ENCODE data around the gene ITSN2.
"Not testable (repeated sequence)": the region's sequence is repeated elsewhere in the genome, so short reads cannot be mapped to it uniquely, and the experiment has no call there.

ITSN2 gene

DNA sequence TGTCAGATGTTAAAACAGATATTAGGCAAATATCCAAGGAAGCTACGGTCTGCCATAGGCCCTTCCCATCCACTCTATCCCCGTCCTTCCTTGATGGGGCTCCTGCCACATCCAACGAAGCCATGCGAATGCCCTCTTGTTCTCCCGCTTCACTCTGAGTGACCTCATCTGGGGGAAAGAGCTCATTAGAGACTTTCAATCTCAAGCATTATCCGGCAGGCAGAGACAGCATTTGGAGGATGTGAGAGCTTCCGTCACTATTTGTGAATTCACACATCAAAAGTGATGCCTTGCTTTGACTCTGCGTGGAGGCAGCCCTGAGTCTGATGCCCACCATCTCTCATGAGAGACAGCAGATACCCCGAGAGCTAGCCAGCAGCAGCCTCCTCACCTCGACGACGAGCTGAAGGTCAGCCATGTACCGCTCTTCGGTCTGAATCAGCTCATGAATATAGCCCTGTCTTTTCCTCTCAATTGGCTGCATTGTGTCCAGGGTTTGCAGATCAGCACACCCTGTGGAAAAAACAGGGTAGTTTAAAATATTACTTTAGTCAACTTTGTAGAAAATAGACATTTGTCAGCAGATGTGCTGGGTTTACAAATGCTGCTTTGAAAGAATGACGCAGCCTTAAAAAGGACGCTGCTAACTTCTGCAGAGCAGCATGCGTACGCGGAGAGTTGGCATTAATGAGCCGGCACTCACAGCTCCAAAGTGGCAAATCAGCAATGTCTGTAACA is 139.6 kb downstream of the ITSN2 start:
- no peak for DNase-seq (ENCODE audit: low read depth in 1 of 2, low spot score in 1 of 2)

GRCh38 chr2:24214880-24215279 is 145.5 kb downstream of the ITSN2 start:
- no peak for DNase-seq (ENCODE audit: low read depth in 1 of 2, low spot score in 1 of 2)

DNA sequence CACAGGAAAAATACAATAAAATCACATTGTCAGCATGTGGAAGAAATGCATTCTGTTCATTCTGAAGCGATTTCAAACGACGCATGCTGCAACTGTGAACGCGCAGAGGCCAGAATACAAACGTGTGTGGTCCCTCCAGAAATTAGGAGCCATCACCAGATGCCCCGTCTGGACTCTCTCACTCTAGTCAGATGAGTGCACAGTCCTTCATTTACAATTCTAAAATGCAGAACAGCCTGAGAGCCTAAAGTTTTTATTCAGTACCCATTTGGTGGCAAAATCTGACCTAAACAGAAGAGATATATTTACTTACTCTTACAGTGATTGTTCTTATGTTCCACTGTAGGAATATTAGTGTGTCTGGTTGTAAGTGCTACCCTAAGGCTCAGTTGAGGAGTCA is 148.9 kb downstream of the ITSN2 start:
- no peak for DNase-seq (ENCODE audit: low read depth in 1 of 2, low spot score in 1 of 2)

- DNase-seq (ENCODE audit: low read depth in 1 of 2, low spot score in 1 of 2), result no peak
These were observed 149.6 kb downstream of the ITSN2 start for GRCh38 chr2:24210723-24211122.

DNA sequence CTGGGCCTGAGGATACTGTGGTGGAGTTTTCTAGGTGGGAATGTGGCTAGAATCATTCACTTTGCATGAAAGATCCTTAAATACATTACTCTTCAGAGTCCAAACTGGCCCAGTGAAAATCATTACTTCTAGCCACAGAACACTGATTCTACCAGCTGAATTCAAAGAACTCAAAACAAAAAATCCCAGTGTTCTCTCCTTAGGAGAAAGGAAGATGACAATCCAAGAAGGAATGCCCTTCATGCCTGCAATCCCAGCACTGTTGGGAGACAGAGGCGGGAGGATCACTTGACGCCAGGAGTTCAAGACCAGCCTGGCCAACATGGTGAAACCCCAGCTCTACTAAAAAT is 150.3 kb downstream of the ITSN2 start:
- DNase-seq (ENCODE audit: low read depth in 1 of 2, low spot score in 1 of 2), result no peak

- DNase-seq (ENCODE audit: low read depth in 1 of 2, low spot score in 1 of 2), result no peak
These were observed 150.8 kb downstream of the ITSN2 start for GRCh38 chr2:24209389-24210105.

DNA sequence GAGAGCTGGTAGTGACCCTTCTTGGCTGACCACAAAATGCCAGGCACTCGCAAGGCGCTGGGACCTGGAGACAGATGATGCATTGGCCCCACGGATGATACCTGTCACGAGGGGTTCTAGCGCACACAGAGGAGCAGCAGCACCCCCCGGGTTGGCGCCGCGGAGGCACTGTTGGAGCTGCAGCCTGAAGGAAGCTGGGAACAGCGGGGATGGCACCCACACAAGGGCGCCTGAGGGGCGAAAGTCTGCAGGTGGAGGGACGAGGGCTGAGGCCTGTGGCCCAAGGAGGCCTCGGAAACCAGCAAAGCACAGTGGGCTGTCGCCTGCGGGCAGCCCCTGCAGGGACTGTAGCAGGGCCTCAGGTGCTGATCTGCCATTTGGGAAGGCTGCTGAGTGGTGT is 151.8 kb downstream of the ITSN2 start:
- no peak for DNase-seq (ENCODE audit: low read depth in 1 of 2, low spot score in 1 of 2)

DNA sequence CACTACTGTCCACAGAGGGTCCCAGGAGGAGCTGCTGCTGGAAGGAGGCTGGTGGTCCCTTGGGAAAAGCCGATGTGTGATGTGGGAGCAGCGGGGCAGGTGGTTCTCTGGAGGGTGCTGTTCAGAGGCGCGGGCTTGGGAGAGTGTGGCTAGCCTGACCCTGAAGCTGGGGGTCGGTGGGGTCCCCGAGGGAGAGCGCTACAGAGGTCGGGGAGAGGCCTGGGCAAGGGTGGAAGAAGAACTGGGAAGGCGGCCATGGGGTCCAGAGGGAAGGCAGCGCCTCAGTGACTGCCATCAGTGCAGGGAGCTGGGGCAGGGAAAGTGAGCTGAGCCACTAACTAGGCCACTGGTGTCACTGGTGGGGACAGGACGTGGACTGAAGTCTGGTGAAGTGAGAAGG is 153.0 kb downstream of the ITSN2 start:
- no peak for DNase-seq (ENCODE audit: low read depth in 1 of 2, low spot score in 1 of 2)

- no peak for DNase-seq (ENCODE audit: low read depth in 1 of 2, low spot score in 1 of 2)
These were observed 153.6 kb downstream of the ITSN2 start for GRCh38 chr2:24206714-24207113.

DNA sequence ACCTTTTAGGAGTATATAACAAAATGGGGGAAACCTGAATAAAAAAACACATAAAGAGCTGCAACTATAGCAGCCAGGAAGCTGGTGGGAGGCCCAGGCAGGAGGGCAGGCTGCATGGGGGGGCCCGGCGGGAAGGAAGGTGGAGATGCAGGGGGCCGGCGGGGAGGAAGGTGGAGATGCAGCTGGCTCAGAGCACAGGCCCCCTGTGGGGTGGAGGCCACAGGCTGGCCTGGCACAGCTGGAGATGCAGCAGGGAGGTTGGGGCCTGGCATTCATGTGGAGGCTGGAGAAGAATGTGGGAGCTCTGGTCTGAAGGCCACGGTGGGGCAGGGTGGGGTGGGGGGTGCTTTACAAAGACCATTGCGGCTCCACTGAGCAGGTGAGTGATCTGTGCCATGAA is 154.1 kb downstream of the ITSN2 start:
- no peak for DNase-seq (ENCODE audit: low read depth in 1 of 2, low spot score in 1 of 2)

GRCh38 chr2:24205131-24205530 is 155.2 kb downstream of the ITSN2 start:
- no peak for DNase-seq (ENCODE audit: low read depth in 1 of 2, low spot score in 1 of 2)

- DNase-seq (ENCODE audit: low read depth in 1 of 2, low spot score in 1 of 2), result no peak
These were observed 155.8 kb downstream of the ITSN2 start for GRCh38 chr2:24204505-24204904.

- DNase-seq (ENCODE audit: low read depth in 1 of 2, low spot score in 1 of 2), result no peak
These were observed 156.6 kb downstream of the ITSN2 start for GRCh38 chr2:24203787-24204150.

GRCh38 chr2:24203029-24203786 is 157.1 kb downstream of the ITSN2 start:
- DNase-seq (ENCODE audit: low read depth in 1 of 2, low spot score in 1 of 2), result no peak

- DNase-seq (ENCODE audit: low read depth in 1 of 2, low spot score in 1 of 2), result no peak
These were observed 159.5 kb downstream of the ITSN2 start for GRCh38 chr2:24200799-24201198.

GRCh38 chr2:24199968-24200590 is 160.3 kb downstream of the ITSN2 start:
- DNase-seq (ENCODE audit: low read depth in 1 of 2, low spot score in 1 of 2), result no peak

DNA sequence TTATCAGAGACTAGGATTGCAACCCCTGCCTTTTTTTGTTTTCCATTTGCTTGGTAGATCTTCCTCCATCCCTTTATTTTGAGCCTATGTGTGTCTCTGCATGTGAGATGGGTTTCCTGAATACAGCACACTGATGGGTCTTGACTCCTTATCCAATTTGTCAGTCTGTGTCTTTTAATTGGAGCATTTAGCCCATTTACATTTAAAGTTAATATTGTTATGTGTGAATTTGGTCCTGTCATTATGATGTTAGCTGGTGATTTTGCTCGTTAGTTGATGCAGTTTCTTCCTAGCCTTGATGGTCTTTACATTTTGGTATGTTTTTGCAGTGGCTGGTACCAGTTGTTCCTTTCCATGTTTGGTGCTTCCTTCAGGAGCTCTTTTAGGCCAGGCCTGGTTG is 163.1 kb downstream of the ITSN2 start:
- not testable (repeated sequence) for DNase-seq (ENCODE audit: low read depth in 1 of 2, low spot score in 1 of 2)

DNA sequence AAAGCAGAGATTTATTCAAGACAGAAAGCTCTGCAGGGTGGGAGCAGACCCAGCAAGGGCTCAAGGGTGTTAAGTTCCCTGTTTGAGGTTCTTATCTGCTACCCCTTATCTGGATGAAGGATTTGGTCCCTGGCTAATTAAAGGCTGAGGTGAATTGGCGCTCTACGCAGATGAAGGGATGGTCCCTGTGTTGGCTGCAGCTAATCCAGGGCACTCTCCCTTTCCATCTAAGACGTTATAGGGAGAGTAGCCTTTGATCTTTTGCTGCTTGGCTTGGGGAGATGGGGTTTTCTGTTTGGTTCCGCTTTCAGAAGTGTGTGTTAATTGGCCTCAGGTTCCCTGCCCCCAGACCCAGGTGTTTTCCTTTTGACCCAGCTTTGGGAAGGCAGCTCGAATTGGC is 168.5 kb downstream of the ITSN2 start:
- no peak for DNase-seq (ENCODE audit: low read depth in 1 of 2, low spot score in 1 of 2)

DNA sequence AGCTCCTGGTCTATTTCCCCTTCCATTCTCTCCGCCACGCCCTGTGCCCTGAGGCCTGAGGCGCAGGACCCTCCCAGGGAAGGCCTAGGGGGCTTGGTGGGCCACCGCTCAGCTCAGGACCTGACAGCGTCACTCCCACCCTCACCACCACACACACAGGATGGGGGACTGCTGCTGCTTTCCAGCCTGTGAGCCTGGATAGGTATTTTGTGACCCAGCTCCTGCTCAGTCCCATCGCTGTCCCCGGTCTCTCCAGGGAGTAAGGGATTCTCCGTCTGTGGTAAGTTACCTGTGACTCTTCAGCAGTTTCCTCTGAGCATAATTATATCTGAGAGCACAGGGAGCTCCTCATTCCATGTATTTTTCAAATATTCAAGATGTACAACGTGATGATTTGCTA is 169.2 kb downstream of the ITSN2 start:
- no peak for DNase-seq (ENCODE audit: low read depth in 1 of 2, low spot score in 1 of 2)

- no peak for DNase-seq (ENCODE audit: low read depth in 1 of 2, low spot score in 1 of 2)
These were observed 169.8 kb downstream of the ITSN2 start for GRCh38 chr2:24190503-24190902.

DNA sequence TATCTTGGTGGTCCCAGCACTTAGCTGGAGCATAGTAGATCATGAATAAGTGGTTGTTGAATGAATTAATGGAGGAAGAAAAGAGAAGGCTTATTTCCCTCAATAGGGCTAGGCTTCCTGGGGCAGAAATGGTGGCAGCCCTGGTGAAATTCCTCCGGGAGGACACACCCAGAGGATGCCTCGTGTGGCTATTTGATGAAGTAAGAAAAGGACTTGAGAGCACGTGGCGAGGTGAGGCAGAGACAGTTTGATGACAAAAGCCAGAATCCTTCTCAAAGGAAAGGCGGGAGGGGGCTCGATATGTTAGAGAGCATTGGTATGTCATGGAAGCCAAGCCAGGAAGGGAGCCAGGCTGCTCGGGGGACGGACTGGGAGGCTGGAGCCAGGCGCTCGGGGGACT is 170.8 kb downstream of the ITSN2 start:
- no peak for DNase-seq (ENCODE audit: low read depth in 1 of 2, low spot score in 1 of 2)

All from stimulated activated CD4-positive, alpha-beta T cell treated with anti-CD3 and anti-CD28 coated beads, Interleukin-15, amount 100 ng/mL, for 1 hour (primary cell).